ENCODE results near the gene LENEP. TPM values are rescaled to one million over a fixed set of nuclear protein-coding genes. Genes with fewer than 3 reads are reported as not detected.
A peak's percentile ranks its signal among the peaks of the same experiment; 100 is the strongest.

Gene LENEP
- total RNA-seq, 4 donors from 2014 or later, result not detected

GRCh38 chr1:154945962-154946850 is 47.2 kb upstream of the LENEP start:
- Histone ChIP-seq H3K27me3 (no peaks in the 10 kb centered on the region), H3K9me3 (no peaks in the 10 kb centered on the region), H3K36me3 (peaks cover 4 to 11% of the 10 kb centered on the region in 2 donors), H3K27ac (peak overlapping the region; percentile 8 to 85 (median 53)), H3K4me1 (peaks cover 15 to 48% of the 10 kb centered on the region in 2 donors), H3K4me3 (replicated peaks in 1 of 3) (no peak overlapping the region)
- TF ChIP-seq CTCF (IDR thresholded peaks at IDR 0.05) (no peak), POLR2A (IDR thresholded peaks at IDR 0.05) (no peak)
- intact Hi-C loops (cut with DNase I), result no loop called here
- 78 to 81% methylated on average over 17 of the region's 17 CpGs for WGBS, 2 donors
- no peak for DNase-seq

- no peak for DNase-seq
- intact Hi-C loops (cut with DNase I), result no loop called here
Observed at GRCh38 chr1:154948079-154948478, 45.3 kb upstream of the LENEP start.

GRCh38 chr1:154951901-154952657 is 41.3 kb upstream of the LENEP start:
- H3K9me3 ChIP-seq, result no peaks in the 10 kb centered on the region
- H3K36me3 ChIP-seq, result peaks cover 4 to 11% of the 10 kb centered on the region in 2 donors
- 80 to 84% methylated on average over 9 of the region's 15 CpGs for WGBS, 2 donors
- no peak for DNase-seq
- no peak overlapping the region for H3K27ac ChIP-seq
- peaks cover 36 to 39% of the 10 kb centered on the region in 2 donors for H3K4me1 ChIP-seq
- TF ChIP-seq CTCF (IDR thresholded peaks at IDR 0.05) (no peak), POLR2A (IDR thresholded peaks at IDR 0.05) (no peak)
- no peak overlapping the region for H3K4me3 ChIP-seq (replicated peaks in 1 of 3)
- intact Hi-C loops (cut with DNase I), result no loop called here
- H3K27me3 ChIP-seq, result no peaks in the 10 kb centered on the region

More at GRCh38 chr1:154948079-154948478, 45.3 kb upstream of the LENEP start:
- Histone ChIP-seq H3K4me3 (replicated peaks in 1 of 3) (no peak overlapping the region), H3K27ac (no peak overlapping the region), H3K27me3 (no peaks in the 10 kb centered on the region), H3K4me1 (peaks cover 2 to 33% of the 10 kb centered on the region in 2 donors), H3K9me3 (no peaks in the 10 kb centered on the region), H3K36me3 (peaks cover 4 to 11% of the 10 kb centered on the region in 2 donors)
- TF ChIP-seq CTCF (IDR thresholded peaks at IDR 0.05) (no peak), POLR2A (IDR thresholded peaks at IDR 0.05) (no peak)
- 91 to 99% methylated on average over 10 to 11 of the region's 11 CpGs for WGBS, 2 donors

- H3K4me3 ChIP-seq (replicated peaks in 1 of 3), result no peak overlapping the region
- 89 to 91% methylated on average over 6 of the region's 6 CpGs for WGBS, 2 donors
- no peaks in the 10 kb centered on the region for H3K27me3 ChIP-seq
- TF ChIP-seq CTCF (IDR thresholded peaks at IDR 0.05) (no peak), POLR2A (IDR thresholded peaks at IDR 0.05) (no peak)
- peaks cover 41 to 45% of the 10 kb centered on the region in 2 donors for H3K4me1 ChIP-seq
- H3K36me3 ChIP-seq, result peaks cover under 1 to 11% of the 10 kb centered on the region in 2 donors
- intact Hi-C loops (cut with DNase I), result no loop called here
- no peak for DNase-seq
- no peak overlapping the region for H3K27ac ChIP-seq
- no peaks in the 10 kb centered on the region for H3K9me3 ChIP-seq
Observed at GRCh38 chr1:154952664-154953063, 40.7 kb upstream of the LENEP start.
